GM03348 (cell line): ENCODE data around the gene GPR173.

Experiments used
- DNase-seq: peaks from one replicate; pipeline ENCODE4 v3.0.0; 2012; ENCODE audit warnings: low spot score

GPR173 gene

DNA sequence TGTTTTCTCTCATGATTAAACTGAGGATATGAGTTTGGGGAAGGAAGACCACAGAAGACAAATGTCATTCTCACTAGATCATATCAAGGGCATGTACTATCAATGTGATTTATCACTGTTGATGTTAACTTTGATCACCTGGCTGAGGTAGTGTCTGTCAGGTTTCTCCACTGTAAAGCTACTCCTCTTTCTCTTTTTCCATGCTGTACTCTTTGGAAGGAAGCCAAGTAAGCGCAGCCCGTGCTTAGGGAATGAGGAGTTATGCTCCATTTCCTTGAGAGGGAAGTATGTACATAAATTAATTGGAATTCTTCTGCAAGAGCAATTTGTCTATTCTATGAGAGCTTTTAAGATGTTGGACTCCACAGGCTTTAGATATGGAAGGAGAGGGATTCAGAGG is 41.3 kb downstream of the GPR173 start:
- no peak for DNase-seq

DNA sequence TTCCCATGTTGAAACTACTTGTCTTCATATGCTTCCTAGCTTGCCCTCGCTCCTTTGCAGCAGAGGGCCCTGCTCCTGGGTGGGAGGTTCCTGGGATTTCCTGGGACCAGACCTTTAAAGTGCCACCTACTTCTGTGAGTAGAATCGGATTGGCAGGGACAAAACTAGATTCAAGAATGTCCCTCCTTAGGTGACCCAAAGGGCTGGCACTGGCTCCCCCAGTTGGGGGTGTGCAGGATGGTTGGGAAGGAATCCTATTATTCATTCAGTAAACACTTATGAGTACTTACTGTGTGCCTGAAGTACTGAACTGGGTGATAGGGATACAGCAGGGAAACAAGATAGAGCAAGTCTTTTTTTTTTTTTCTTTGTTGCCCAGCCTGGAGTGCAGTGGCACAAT is 42.8 kb downstream of the GPR173 start:
- DNase-seq = no peak

DNA sequence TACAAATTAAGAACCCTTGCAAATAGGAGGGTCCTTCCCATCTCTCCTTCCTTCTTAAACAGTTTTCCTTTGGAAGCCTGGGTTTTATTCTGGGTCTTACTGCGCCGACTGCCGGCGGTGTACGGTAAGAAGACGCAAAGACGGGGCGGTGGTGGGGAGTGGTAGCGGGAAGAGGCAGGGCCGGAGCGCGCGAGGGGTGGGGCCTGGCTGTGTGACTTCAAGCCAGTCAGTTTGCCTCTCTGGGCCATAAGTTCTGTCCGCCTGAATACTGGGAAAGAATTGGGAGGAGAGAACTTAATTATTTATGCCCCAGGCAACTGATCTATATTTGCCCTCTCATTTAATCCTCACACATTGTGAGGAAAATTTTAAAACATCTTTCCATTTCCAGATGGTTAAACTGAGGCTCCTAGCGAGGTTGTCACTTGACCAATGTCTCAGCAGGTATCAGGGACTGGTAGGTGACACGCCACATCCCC is 44.6 kb downstream of the GPR173 start:
- DNase-seq = peak; percentile 74

DNA sequence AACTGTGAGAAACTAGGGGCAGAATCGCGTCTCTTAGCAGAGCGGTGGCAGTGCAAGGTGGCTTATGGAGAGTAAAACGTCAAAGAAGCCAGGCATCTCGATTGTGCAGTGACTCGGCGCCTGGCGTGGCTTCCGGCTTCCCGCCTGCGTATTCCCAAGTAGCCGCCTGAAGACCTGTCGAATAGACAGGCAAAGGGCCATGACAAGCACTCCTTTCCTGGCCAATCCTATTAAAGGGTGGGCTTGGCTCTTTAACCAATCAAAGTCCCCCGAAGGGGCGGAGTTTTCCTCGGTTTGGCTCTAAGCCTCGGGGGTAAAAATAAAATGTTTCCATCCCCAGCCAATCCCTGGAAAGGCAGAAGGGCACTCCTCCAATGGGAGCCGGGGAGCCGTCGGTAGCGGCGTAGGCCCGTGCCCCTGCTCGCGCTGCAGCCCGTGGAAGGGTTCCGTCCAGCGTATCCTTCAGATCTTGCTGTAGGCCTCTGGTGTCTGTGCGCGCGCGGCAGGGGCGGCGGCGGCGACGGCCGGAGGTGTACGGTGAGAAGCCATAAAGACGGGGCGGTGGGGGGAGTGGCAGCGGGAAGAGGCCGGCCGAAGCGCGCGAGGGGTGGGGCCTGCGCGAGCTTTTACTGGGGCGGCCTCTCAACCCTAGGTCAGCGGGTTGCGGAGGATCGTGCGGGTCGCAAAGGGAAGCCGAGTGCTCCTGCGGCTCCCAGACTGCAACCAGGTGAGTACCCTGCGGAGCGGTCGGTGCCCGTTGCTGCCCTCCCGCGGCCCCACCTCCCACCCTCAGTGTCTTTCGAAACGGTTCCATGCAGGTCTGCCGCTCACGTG is 45.4 kb downstream of the GPR173 start, which contains the start of gene KANTR:
KANTR (plus strand) TSS at position 395 of the 834 bp plus-strand sequence. CDS start 30,131 bp downstream, outside the sequence.
- peak; percentile 89 for DNase-seq

DNA sequence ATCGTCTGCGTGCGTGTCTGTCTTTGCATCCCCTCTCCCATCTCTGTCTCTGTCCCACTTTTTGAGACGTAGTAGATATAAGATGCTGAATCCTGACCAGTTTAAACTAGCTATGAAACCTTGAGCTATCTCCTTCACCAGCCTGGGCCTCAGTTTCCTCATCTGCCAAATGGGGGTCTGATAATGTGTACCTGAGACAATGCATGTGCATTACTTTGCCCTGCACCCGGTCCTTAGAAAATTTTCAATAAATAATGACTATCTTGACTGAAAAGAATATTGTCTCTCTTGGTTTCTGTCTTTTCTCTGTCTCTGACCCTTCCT is 46.0 kb downstream of the GPR173 start:
- DNase-seq = no peak

DNA sequence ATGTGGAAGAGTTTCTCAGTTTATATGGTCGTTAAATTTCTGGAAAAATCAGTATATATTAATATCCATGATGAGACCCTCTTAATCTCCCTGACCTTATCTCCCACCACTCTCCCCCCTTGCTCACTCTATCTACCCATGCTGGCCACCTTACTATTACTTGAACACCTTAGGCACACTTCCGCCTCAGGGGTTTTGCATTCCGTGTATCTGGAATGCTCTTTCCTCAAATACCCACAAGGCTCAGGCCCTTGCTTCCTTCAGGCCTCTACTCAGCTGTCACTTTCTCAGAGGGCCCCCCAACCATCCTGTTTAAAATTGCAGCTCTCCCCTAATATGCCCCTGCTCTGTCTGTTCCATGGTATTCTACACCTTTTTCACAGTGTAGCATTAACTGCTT is 47.2 kb downstream of the GPR173 start:
- no peak for DNase-seq

DNA sequence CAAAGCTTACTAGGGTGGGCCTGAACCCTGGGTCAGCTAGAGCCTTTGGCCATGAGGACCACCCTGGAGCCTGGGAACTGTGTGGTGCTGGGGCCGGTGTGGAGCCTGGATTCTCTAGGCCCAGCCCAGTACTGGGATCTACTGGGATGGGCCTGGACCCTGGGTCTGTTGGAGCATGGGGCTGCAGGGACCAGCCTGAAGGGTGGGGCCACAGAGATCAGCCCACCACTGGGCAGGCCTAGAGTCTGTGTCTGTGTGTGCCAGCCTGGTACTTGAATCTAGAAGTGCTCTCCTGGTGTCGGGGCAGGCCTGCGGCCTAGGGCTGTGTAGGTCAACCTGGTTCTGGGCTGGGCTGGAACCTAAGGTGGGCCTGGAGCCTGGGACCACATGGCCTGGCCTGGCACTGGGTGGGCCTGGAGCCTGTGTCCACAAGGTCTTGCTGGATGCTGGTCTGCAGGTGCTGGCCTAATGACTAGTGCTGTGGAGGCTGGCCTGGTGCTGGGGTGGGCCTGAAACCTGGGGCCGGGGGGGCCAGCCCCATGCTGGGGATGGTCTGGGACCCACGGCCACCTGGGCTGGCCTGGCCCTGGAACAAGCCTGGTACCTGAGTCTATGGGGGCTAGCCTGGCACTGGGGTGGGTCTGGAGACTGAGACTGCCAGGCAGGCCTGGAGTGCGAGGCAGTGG is 66.4 kb downstream of the GPR173 start:
- DNase-seq = no peak

DNA sequence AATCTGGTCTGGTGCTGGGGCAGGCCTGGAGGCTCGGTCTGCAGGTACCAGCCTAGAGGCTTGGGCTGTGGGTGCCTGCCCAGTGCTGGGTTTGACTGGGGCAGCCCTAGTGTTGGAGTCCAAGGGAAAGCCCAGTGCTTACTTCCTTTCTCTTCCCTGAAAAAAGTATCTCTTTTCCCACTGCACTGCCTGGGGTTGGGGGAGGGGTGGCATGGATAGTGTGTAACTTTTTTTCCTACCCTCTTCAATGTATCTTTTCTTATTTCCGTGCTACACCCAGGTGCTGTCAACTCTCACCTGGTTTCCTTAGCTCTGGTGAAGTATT is 66.9 kb downstream of the GPR173 start:
- DNase-seq = no peak

DNA sequence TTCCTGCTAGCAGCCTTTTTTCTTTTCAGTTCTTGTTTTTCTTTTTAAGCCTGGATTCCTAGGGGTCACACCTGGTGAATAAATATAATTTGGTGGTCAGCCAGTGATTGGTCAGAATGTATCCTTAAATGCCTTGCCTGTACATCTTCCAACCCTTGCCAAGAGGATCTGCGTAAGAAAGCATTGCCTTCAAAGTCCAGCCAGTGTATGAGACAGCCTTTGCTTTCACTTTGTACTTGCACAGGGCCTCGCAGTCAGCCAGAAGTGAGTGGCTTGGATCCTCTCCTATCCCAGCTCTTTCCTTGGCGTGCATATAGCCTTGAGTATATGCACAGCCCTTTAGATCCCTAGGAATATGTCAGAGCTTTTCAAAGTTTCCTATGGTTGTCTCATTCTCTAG is 67.5 kb downstream of the GPR173 start:
- DNase-seq = peak; percentile 55

DNA sequence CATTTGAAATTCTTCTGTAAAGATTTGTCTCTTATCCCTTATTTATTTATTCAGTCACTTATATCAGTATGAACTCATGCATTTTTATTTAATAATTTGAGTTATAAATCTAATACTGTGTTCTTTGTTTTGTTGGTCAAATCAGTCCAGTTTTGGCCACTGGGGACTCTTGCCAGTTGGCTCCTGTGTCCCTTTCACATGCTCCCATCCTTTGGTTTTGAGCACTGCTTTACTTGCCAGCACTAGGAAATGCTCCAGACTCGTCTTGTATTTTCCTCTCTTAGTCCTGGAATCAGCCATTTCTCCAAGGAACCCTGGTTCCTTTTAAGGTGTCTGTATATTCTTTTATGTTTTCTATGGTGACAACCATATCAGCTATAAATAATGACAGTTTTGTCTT is 73.4 kb downstream of the GPR173 start:
- no peak for DNase-seq

DNA sequence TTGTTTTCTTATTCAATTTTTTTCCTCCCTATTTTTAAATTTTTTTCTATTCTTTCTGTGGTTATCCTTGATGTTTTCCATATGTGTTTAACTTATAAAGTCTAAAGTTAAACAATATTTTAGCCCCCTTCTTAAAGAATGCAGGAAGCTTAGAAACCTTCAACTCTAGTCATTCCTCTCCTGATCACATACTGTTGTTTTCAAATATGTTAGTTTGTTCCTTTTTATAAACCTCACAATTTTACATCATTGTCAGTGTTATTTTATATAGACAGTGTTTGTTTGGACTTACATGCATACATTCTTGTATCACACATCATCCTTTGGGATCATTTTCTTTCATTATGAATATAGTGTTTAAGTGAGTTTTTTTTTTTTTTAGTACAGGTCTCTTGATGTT is 76.9 kb downstream of the GPR173 start:
- DNase-seq = no peak

DNA sequence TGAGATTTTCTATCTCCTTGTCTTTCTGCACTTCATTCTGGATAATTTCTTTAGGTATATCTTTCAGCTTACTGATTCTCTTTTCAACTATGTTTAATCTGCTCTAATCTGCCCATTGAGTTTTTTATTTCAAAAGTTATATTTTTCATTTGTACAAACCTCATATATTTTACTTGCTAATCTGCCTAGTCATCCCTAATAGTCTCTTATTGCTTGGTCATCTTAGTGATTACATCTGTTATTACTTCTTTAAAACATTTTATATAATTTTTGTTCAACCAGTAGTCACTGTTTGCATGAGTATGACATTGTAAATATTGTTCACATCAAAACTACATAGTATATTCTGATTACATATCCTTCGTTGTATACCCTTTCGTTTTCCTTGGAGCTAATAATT is 77.8 kb downstream of the GPR173 start:
- no peak for DNase-seq

DNA sequence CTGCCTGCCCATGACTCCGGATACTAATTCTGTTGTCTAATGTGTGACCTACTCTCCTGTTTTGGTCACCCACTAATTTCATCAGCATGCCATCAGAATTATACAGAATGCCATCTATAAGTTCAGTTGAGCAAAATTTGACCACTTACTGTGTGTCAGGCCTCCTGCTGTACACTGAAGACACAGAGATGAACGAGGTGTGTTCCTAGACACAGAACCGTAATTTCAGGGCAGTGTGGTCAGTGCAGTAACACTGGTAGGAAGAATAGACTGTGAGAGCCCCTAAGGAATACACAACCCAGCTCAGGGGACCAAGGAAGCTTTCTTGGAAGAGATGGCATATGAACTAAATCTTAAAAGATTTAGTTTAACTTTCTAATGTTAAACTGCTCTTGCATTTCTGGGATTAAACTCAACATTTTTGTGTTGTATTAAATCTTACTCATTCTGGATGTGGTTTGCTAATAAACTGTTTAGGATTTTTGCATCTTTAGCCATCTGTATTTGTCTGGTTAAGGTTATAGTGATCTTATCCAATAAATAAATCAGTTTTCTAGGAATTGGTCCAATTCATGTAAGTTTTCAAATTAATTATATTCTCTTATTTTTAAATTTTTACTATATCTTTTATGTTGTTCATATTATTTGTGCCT is 79.6 kb downstream of the GPR173 start:
- DNase-seq = peak; percentile 29
